ENCODE results near the gene TPGS2. TPM values are rescaled to one million over a fixed set of nuclear protein-coding genes. Genes with fewer than 3 reads are reported as not detected.

The TPGS2 gene
- polyA plus RNA-seq, 1 donor from 2014 or later: 217 TPM

DNA sequence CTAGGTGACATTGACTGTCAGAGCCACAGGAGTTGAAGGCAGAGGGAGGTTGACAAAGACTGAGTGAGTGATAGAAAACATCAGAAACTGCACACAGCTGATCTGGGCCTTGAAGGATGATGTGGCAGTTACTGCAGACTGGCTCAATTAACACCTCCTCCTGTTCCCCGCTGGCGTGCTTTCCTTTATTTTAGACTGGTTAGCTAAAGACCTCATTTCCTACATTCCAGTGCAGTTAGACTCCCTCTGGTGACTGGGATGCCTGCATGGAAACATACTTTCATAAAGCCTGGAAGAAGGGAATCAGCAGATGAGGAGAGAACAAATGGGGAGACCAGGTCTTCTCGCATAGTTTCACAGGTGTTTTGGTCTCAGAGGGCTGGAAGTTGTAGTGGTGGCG lies 7.1 kb downstream of the TPGS2 start:
- Histone ChIP-seq H3K9ac (ENCODE audit: low read length) (no peak overlapping the region), H3K79me2 (replicated peaks; ENCODE audit: insufficient read depth, low read length) (peaks cover 27% of the 10 kb centered on the region), H3K4me2 (ENCODE audit: low read length) (no peak overlapping the region), H3K36me3 (ENCODE audit: insufficient read depth, low read length) (peaks cover 10% of the 10 kb centered on the region), H3K9me2 (ENCODE audit: insufficient read depth, low read length) (no peaks in the 10 kb centered on the region), H4K20me1 (ENCODE audit: insufficient read depth) (no peaks in the 10 kb centered on the region), H3F3A (ENCODE audit: insufficient read depth, low read length, poor library complexity, severe bottlenecking) (no peaks in the 10 kb centered on the region), H3K4me3 (ENCODE audit: low read length) (no peak overlapping the region), H3K27me3 (ENCODE audit: insufficient read depth, low read depth, low read length) (no peaks in the 10 kb centered on the region), H2AFZ (ENCODE audit: low read depth, low read length) (no peak overlapping the region), H3K9me3 (ENCODE audit: low read length) (no peaks in the 10 kb centered on the region), H3K27ac (ENCODE audit: low read length) (no peak overlapping the region)
- no peak for TF ChIP-seq EZH2 (IDR thresholded peaks at IDR 0.05; ENCODE audit: borderline replicate concordance, insufficient read depth, low read length, poor library complexity, severe bottlenecking)
- peak; percentile 59 for TF ChIP-seq EP300 (conservative IDR thresholded peaks at IDR 0.05; ENCODE audit: poor library complexity, severe bottlenecking)
- TF ChIP-seq RAD21 (conservative IDR thresholded peaks at IDR 0.05): no peak

DNA sequence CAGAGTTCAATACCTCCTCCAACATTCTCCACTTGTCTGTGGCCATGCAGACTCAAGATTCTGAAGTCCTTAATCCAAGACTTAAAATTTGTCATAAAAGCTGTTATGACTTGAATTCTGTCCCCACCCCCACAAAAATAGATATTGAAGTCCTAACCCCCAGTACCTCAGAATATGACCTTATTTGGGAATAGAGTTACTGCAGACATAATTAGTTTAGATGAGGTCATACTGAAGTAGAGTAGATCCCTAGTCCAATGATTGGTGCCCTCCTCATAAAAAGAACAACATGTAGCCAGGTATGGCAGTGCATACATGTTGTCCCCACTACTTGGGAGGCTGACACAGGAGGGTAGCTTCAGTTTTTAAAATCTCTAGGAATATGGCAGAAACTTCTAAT lies 9.2 kb downstream of the TPGS2 start:
- no peak for TF ChIP-seq TAF1 (IDR thresholded peaks at IDR 0.05; ENCODE audit: low read depth)
- TF ChIP-seq MXI1 (conservative IDR thresholded peaks at IDR 0.05; ENCODE audit: poor library complexity, severe bottlenecking): no peak
- TF ChIP-seq SMC3 (conservative IDR thresholded peaks at IDR 0.05; ENCODE audit: poor library complexity): no peak
- TF ChIP-seq EZH2 (IDR thresholded peaks at IDR 0.05; ENCODE audit: borderline replicate concordance, insufficient read depth, low read length, poor library complexity, severe bottlenecking): no peak
- TF ChIP-seq, protein P1, sequence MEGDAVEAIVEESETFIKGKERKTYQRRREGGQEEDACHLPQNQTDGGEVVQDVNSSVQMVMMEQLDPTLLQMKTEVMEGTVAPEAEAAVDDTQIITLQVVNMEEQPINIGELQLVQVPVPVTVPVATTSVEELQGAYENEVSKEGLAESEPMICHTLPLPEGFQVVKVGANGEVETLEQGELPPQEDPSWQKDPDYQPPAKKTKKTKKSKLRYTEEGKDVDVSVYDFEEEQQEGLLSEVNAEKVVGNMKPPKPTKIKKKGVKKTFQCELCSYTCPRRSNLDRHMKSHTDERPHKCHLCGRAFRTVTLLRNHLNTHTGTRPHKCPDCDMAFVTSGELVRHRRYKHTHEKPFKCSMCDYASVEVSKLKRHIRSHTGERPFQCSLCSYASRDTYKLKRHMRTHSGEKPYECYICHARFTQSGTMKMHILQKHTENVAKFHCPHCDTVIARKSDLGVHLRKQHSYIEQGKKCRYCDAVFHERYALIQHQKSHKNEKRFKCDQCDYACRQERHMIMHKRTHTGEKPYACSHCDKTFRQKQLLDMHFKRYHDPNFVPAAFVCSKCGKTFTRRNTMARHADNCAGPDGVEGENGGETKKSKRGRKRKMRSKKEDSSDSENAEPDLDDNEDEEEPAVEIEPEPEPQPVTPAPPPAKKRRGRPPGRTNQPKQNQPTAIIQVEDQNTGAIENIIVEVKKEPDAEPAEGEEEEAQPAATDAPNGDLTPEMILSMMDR (IDR thresholded peaks at IDR 0.05; ENCODE audit: poor library complexity, severe bottlenecking): no peak
- H3K27ac ChIP-seq (ENCODE audit: low read length): no peak overlapping the region
- no peaks in the 10 kb centered on the region for H3K27me3 ChIP-seq (ENCODE audit: insufficient read depth, low read depth, low read length)
- no peaks in the 10 kb centered on the region for H3K9me2 ChIP-seq (ENCODE audit: insufficient read depth, low read length)
- no peak overlapping the region for H3K4me2 ChIP-seq (ENCODE audit: low read length)
- no peak overlapping the region for H2AFZ ChIP-seq (ENCODE audit: low read depth, low read length)
- H3K79me2 ChIP-seq (replicated peaks; ENCODE audit: insufficient read depth, low read length): peaks cover 9% of the 10 kb centered on the region
- no peaks in the 10 kb centered on the region for H3K9me3 ChIP-seq (ENCODE audit: low read length)
- no peaks in the 10 kb centered on the region for H4K20me1 ChIP-seq (ENCODE audit: insufficient read depth)
- H3K4me3 ChIP-seq (ENCODE audit: low read length): no peak overlapping the region
- H3F3A ChIP-seq (ENCODE audit: insufficient read depth, low read length, poor library complexity, severe bottlenecking): no peaks in the 10 kb centered on the region
- no peak overlapping the region for H3K9ac ChIP-seq (ENCODE audit: low read length)
- peaks cover 10% of the 10 kb centered on the region for H3K36me3 ChIP-seq (ENCODE audit: insufficient read depth, low read length)

DNA sequence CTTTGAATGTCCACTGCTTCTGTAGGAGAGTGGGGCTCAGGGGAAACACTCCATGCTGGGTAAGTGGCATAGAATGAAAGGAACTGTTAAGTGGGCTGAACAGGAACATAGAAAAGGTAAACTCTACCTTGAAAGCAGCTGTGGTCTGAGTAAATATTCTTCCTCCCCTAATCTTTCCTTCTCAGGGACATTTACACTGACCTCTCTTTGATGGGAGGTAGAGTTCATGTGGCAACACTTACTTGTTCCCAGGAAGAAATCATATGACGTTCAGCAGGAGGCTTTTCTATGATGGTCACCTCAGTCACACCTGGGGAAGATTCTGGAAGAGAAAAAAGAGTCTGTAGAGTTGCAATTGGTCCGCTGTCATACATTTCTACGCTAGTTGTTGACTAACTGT lies 10.2 kb downstream of the TPGS2 start:
- peaks cover 8% of the 10 kb centered on the region for H3K79me2 ChIP-seq (replicated peaks; ENCODE audit: insufficient read depth, low read length)
- no peak overlapping the region for H3K27ac ChIP-seq (ENCODE audit: low read length)
- no peak overlapping the region for H3K4me2 ChIP-seq (ENCODE audit: low read length)
- no peaks in the 10 kb centered on the region for H3K9me3 ChIP-seq (ENCODE audit: low read length)
- H3K9ac ChIP-seq (ENCODE audit: low read length): no peak overlapping the region
- H2AFZ ChIP-seq (ENCODE audit: low read depth, low read length): no peak overlapping the region
- no peaks in the 10 kb centered on the region for H3K27me3 ChIP-seq (ENCODE audit: insufficient read depth, low read depth, low read length)
- no peaks in the 10 kb centered on the region for H3K9me2 ChIP-seq (ENCODE audit: insufficient read depth, low read length)
- TF ChIP-seq EP300 (conservative IDR thresholded peaks at IDR 0.05; ENCODE audit: poor library complexity, severe bottlenecking): no peak
- TF ChIP-seq MXI1 (conservative IDR thresholded peaks at IDR 0.05; ENCODE audit: poor library complexity, severe bottlenecking): no peak
- TF ChIP-seq TAF1 (IDR thresholded peaks at IDR 0.05; ENCODE audit: low read depth): no peak
- TF ChIP-seq POLR2AphosphoS5 (IDR thresholded peaks at IDR 0.05): no peak
- TF ChIP-seq RAD21 (conservative IDR thresholded peaks at IDR 0.05): no peak
- TF ChIP-seq, protein P1 (IDR thresholded peaks at IDR 0.05; ENCODE audit: poor library complexity, severe bottlenecking): no peak
- no peak for TF ChIP-seq EZH2 (IDR thresholded peaks at IDR 0.05; ENCODE audit: borderline replicate concordance, insufficient read depth, low read length, poor library complexity, severe bottlenecking)
- TF ChIP-seq SMC3 (conservative IDR thresholded peaks at IDR 0.05; ENCODE audit: poor library complexity): no peak
- TF ChIP-seq, protein P2, sequence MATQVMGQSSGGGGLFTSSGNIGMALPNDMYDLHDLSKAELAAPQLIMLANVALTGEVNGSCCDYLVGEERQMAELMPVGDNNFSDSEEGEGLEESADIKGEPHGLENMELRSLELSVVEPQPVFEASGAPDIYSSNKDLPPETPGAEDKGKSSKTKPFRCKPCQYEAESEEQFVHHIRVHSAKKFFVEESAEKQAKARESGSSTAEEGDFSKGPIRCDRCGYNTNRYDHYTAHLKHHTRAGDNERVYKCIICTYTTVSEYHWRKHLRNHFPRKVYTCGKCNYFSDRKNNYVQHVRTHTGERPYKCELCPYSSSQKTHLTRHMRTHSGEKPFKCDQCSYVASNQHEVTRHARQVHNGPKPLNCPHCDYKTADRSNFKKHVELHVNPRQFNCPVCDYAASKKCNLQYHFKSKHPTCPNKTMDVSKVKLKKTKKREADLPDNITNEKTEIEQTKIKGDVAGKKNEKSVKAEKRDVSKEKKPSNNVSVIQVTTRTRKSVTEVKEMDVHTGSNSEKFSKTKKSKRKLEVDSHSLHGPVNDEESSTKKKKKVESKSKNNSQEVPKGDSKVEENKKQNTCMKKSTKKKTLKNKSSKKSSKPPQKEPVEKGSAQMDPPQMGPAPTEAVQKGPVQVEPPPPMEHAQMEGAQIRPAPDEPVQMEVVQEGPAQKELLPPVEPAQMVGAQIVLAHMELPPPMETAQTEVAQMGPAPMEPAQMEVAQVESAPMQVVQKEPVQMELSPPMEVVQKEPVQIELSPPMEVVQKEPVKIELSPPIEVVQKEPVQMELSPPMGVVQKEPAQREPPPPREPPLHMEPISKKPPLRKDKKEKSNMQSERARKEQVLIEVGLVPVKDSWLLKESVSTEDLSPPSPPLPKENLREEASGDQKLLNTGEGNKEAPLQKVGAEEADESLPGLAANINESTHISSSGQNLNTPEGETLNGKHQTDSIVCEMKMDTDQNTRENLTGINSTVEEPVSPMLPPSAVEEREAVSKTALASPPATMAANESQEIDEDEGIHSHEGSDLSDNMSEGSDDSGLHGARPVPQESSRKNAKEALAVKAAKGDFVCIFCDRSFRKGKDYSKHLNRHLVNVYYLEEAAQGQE (IDR thresholded peaks at IDR 0.05; ENCODE audit: borderline replicate concordance): no peak
- H4K20me1 ChIP-seq (ENCODE audit: insufficient read depth): no peaks in the 10 kb centered on the region
- H3F3A ChIP-seq (ENCODE audit: insufficient read depth, low read length, poor library complexity, severe bottlenecking): no peaks in the 10 kb centered on the region
- H3K36me3 ChIP-seq (ENCODE audit: insufficient read depth, low read length): peaks cover 10% of the 10 kb centered on the region
- no peak overlapping the region for H3K4me3 ChIP-seq (ENCODE audit: low read length)

All from neural cell (in vitro differentiated cells).